NOMO-1 treated with dmso at 0.1 percent for 144 hours (cell line): ENCODE data around the gene ZFYVE21.

ENCODE experiments used
- DNase-seq: peaks from one replicate; lab custom pipeline; 2025; ENCODE audit not compliant: unreplicated experiment; lab: John Stamatoyannopoulos, UW

ZFYVE21 gene

GRCh38 chr14:103715052-103716000 is at the start of gene ZFYVE21, which contains the start of gene XRCC3:
Gene ZFYVE21 (plus strand): TSS chr14:103715810. CDS start chr14:103715842, 32 bp downstream.
Gene XRCC3 (minus strand): TSS chr14:103715451. CDS start chr14:103711087, 4,364 bp downstream.
- DNase-seq = peak; percentile 99

DNA sequence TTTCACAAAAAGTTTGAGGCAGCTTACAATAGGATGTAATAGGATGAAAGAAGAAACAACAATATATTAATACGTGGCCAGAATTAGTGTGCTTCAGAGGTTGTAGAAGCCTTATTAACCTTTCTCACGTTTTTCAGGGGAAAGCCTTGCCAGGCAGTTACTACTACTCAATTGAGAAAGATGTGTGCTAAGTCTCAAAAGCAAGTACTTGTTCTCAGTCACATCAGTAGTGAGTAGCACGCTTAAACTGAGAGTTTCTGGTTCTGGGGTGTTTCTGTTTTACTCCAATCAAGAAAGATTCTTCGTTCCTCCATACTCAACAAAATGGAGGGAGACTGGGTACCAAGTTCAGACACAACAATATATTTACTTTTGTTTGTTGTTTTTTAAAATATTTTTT is 47.9 kb upstream of the ZFYVE21 start:
- no peak for DNase-seq

GRCh38 chr14:103668117-103668516 is 47.5 kb upstream of the ZFYVE21 start:
- no peak for DNase-seq

DNA sequence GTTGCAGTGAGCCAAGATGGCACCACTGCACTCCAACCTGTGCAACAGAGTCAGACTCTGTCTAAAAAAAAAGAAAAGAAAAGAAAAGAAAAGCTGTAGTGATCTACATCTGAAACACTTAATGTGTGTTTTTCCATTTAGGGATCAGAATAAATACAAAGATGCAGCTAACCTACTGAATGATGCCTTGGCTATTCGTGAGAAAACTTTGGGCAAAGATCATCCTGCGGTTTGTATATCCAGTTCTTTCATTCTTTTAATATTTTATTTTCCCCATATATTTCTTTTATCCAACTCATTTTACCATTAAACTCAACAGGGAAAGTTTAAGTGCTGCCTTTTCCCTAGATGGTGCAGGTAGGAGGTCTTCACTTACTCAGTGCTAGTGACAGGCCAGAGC is 46.2 kb upstream of the ZFYVE21 start:
- DNase-seq = no peak

DNA sequence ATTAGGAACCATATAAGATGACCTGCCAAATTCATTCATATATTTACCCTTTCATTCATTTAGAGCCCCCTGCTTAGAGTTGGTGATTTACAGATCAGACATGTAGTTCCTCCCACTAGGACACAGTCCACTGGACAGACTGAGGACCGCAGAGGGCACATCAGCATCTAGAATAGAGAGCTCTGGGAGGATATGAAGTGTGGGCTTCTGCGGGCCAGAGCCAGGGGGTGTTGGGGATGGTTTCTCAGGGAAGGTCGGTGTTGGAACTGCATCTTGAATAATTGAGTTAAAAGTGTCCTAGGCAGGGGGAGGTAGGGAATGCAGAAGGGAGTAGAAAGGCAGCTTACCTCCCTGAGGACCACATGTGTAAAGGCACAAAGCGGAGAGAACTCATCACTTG is 43.7 kb upstream of the ZFYVE21 start:
- DNase-seq = no peak

- DNase-seq = no peak
Measured at GRCh38 chr14:103675957-103676356, 39.7 kb upstream of the ZFYVE21 start.

GRCh38 chr14:103676881-103677675 is 38.5 kb upstream of the ZFYVE21 start:
- no peak for DNase-seq

GRCh38 chr14:103679351-103679750 is 36.3 kb upstream of the ZFYVE21 start:
- peak; percentile 84 for DNase-seq

DNA sequence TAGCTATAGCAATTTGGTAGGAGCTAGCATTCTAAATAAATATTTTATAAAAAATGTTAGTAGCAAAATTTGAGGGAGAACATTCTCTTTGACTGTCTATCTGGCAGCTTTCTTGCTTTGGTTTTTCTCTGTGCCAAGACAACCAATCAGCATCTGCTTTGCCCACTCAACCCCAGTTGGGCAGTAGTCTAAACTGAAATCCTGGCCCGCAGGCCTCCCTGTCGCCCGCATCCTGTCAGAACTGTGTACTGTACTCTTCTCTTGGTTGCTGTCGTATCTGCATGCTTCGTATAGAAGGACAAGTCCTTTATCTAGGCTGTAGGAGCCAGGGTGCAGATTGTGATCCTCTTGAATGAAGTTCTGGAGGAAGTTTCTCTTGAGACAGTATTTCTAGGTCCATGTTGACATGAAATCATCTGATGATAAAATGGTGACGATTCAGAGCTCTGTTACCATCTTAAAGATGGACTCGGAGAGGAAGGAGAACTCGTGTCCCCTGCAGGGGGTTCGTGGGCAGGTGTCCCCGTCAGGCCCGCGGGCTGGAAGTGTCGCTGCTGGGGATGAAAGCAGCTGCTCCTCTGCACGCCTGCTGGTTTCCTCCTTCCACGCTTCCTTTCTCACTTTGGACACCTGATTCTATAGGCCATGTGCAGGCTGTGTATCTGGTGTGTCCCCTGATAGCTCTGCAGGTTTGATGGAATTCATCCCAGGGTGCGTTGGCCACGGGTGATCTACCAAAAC is 34.9 kb upstream of the ZFYVE21 start:
- DNase-seq = no peak

DNA sequence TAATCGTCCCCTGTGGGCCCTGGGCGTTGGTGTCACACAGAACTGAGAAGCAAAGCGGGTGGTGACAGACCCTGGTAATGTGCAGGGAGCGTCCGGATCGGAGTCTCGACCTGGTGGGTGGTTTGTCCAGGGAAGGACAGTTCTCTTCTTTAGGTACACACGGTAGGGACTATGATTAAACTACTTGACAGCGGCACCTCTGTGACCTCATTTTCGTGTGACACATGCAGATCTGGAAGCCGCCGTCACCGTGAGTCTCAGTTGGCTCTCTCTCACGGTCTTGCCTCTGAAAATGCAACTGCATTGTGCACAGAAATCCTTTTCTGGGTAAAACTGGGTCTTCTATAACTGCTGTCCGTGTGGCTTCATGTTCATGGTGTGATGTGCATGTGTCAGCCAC is 32.5 kb upstream of the ZFYVE21 start:
- DNase-seq = no peak

- DNase-seq = no peak
Measured at GRCh38 chr14:103684471-103684870, 31.1 kb upstream of the ZFYVE21 start.

GRCh38 chr14:103684871-103685270 is 30.7 kb upstream of the ZFYVE21 start:
- no peak for DNase-seq

- DNase-seq = no peak
Measured at GRCh38 chr14:103685276-103686211, 30.1 kb upstream of the ZFYVE21 start.

GRCh38 chr14:103686831-103687485 is 28.7 kb upstream of the ZFYVE21 start:
- no peak for DNase-seq

GRCh38 chr14:103687712-103688111 is 27.9 kb upstream of the ZFYVE21 start:
- DNase-seq = no peak

DNA sequence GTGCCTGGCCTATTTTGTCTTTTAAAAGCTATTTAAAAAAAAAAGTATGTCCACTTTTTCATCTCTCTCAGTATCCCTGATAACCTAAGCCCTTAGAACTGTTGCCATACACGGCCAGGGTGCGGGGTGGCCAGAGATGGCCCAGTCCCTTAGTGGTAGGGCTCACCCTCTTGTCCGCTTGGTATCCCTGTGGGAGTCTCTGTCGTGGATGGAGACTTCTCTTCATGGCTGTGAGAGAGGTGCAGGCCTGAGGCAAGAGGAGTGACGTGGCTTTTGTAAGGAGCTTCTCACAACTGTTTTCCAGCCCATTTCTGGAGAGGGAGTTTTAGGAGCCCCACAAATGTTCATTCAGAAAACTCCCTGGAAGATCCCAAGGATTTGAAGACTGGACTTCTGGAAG is 27.2 kb upstream of the ZFYVE21 start:
- no peak for DNase-seq

- no peak for DNase-seq
Measured at GRCh38 chr14:103688906-103689902, 26.4 kb upstream of the ZFYVE21 start.

GRCh38 chr14:103690332-103690731 is 25.3 kb upstream of the ZFYVE21 start:
- DNase-seq = no peak
